CD4-positive, CD25-positive, alpha-beta regulatory T cell (primary cell): ENCODE measurements around the gene CMTR1. TPM values are rescaled to one million over a fixed set of nuclear protein-coding genes. Genes with fewer than 3 reads are reported as not detected.
"Not testable (repeated sequence)": the region's sequence is repeated elsewhere in the genome, so short reads cannot be mapped to it uniquely, and the experiment has no call there.

Experiments used
- ATAC-seq, 2 donors: fragments of 150-1000 bp; cut with Tn5 transposase; one replicate each; pipeline ENCODE4 v1.10.0; 2021; ENCODE audit warnings: low read depth in 2 of 2, moderate number of reproducible peaks in 2 of 2, moderate library complexity in 1 of 2
- DNase-seq, 3 donors: peaks; one replicate each; pipeline versions ENCODE4 v3.0.0 to v3.0.0-alpha.2; 2012 to 2022; ENCODE audit warnings: mixed read lengths in 1 of 3
- H3K27ac ChIP-seq: one replicate; pipeline ENCODE4 v1.7.0; 2013; ENCODE audit warnings: mild to moderate bottlenecking, low read length; ENCODE audit not compliant: insufficient read depth, poor library complexity, severe bottlenecking
- H3K27me3 ChIP-seq: one replicate; pipeline ENCODE4 v1.7.0; 2013; ENCODE audit warnings: low read length; ENCODE audit not compliant: control insufficient read depth, insufficient read depth
- H3K36me3 ChIP-seq: one replicate; pipeline ENCODE4 v1.7.0; 2013; ENCODE audit warnings: mild to moderate bottlenecking, low read length, moderate library complexity; ENCODE audit not compliant: control insufficient read depth, insufficient read depth
- H3K4me1 ChIP-seq: 2 replicates; pipeline ENCODE4 v1.7.0; 2013; ENCODE audit warnings: mild to moderate bottlenecking, low read length; ENCODE audit not compliant: insufficient read depth, control insufficient read depth, poor library complexity, severe bottlenecking
- H3K4me3 ChIP-seq: one replicate; pipeline ENCODE4 v1.7.0; 2013; ENCODE audit warnings: low read depth, mild to moderate bottlenecking, low read length, moderate library complexity
- H3K9me3 ChIP-seq, 2 experiments: 1 replicate in 1 of 2; 2 replicates in 1 of 2; pipeline ENCODE4 v1.7.0; 2013; ENCODE audit warnings: low read length in 2 of 2, mild to moderate bottlenecking in 1 of 2, moderate library complexity in 1 of 2; ENCODE audit not compliant: control insufficient read depth in 2 of 2
- H3K27ac Mint-ChIP-seq, 3 donors: one replicate each; pipeline ENCODE4 v1.8.0; 2020 to 2022; ENCODE audit warnings: mild to moderate bottlenecking in 3 of 3, mixed read lengths in 3 of 3, moderate library complexity in 2 of 3
- H3K27me3 Mint-ChIP-seq: one replicate; pipeline ENCODE4 v1.8.0; 2022; ENCODE audit warnings: mild to moderate bottlenecking, mixed read lengths
- H3K36me3 Mint-ChIP-seq: one replicate; pipeline ENCODE4 v1.8.0; 2020; ENCODE audit warnings: mixed read lengths
- H3K4me1 Mint-ChIP-seq, 4 donors: one replicate each; pipeline ENCODE4 v1.8.0; 2020 to 2022; ENCODE audit warnings: mixed read lengths in 4 of 4, mild to moderate bottlenecking in 1 of 4
- H3K4me3 Mint-ChIP-seq, 4 donors: one replicate each; pipeline ENCODE4 v1.8.0; 2020 to 2022; ENCODE audit warnings: mild to moderate bottlenecking in 4 of 4, mixed read lengths in 4 of 4, moderate library complexity in 3 of 4
- H3K9me3 Mint-ChIP-seq, 7 donors: one replicate each; pipeline ENCODE4 v1.8.0; 2020 to 2022; ENCODE audit warnings: mixed read lengths in 7 of 7, mild to moderate bottlenecking in 3 of 7, moderate library complexity in 2 of 7
- polyA plus RNA-seq, 4 donors: library from polyadenylated mRNA; unstranded; fragments of 300-500 nt; fragmentation: Illumina TruSeq; gene quantifications; one replicate each; pipeline ENCODE4 v1.2.3, GENCODE V29; 2021
- total RNA-seq: library from RNA; stranded (reverse); gene quantifications from one replicate; pipeline ENCODE4 v1.2.3, GENCODE V29; 2022

Gene CMTR1
- total and polyA plus RNA-seq, 5 donors from 2014 or later: 27.8 to 91.2 (median 29.4) TPM

DNA sequence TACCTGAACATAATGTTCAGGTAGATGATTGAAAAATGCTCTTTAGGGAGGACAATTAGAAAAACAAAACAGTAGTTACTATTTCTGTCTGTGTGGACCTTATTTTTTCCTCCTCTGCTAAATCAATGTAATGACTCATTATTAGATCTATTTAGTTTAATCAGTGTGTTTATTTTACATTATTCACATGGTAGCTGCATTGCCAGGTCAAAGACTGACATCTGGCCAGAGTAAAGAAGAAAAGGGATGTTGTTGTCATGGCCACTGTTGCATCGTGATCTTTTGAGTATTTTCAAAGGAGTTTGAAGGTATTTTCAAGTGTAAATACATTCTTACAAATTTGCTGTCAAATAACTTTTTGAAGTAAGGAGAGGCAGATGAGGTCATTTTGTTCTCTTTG lies 5.9 kb downstream of the CMTR1 start:
- ATAC-seq: no peak
- Histone ChIP-seq H3K4me3 (no peak overlapping the region), H3K27me3 (no peaks in the 10 kb centered on the region), H3K4me1 (peaks cover 26% of the 10 kb centered on the region), H3K27ac (no peak overlapping the region), H3K36me3 (peaks cover 54% of the 10 kb centered on the region), H3K9me3 (no peaks in the 10 kb centered on the region)
- Mint-ChIP-seq H3K36me3 (peaks cover 35% of the 10 kb centered on the region), H3K27ac (no peak overlapping the region), H3K4me1 (peaks cover 26 to 75% (median 54%) of the 10 kb centered on the region in 4 donors), H3K9me3 (no peaks in the 10 kb centered on the region), H3K27me3 (peaks cover 1% of the 10 kb centered on the region), H3K4me3 (peak overlapping the region in 1 of 4 donors; percentile 51)
- no peak for DNase-seq

DNA sequence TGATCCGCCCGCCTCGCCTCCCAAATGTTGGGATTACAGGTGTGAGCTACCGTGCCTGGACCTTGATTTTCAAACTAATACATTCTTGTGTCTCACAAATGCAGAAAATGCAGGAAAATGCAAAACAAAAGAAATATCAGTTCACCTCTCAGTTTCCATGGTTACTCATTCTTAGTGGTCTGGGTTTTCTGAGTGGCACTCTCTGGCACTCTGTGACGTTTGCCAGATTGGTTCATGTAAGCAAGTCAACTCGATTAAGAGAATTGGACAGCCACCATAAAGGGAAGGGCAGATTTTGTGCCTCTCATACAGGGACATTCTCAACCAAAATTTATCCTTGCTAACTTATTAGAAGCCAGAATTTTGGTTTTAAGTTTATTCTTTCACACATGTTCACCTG lies 8.6 kb downstream of the CMTR1 start:
- no peak overlapping the region for H3K4me3 ChIP-seq
- H3K27ac Mint-ChIP-seq: peak overlapping the region; percentile 51 to 95 (median 91)
- peaks cover 43% of the 10 kb centered on the region for H3K36me3 Mint-ChIP-seq
- H3K9me3 ChIP-seq: no peaks in the 10 kb centered on the region
- H3K4me1 ChIP-seq: peaks cover 10% of the 10 kb centered on the region
- peaks cover 24 to 62% (median 46%) of the 10 kb centered on the region in 4 donors for H3K4me1 Mint-ChIP-seq
- H3K4me3 Mint-ChIP-seq: peak overlapping the region in 1 of 4 donors; percentile 73
- H3K36me3 ChIP-seq: peaks cover 66% of the 10 kb centered on the region
- ATAC-seq (no peak), DNase-seq (no peak)
- no peaks in the 10 kb centered on the region for H3K27me3 ChIP-seq
- no peaks in the 10 kb centered on the region for H3K9me3 Mint-ChIP-seq
- no peaks in the 10 kb centered on the region for H3K27me3 Mint-ChIP-seq
- peak overlapping the region; percentile 71 for H3K27ac ChIP-seq

DNA sequence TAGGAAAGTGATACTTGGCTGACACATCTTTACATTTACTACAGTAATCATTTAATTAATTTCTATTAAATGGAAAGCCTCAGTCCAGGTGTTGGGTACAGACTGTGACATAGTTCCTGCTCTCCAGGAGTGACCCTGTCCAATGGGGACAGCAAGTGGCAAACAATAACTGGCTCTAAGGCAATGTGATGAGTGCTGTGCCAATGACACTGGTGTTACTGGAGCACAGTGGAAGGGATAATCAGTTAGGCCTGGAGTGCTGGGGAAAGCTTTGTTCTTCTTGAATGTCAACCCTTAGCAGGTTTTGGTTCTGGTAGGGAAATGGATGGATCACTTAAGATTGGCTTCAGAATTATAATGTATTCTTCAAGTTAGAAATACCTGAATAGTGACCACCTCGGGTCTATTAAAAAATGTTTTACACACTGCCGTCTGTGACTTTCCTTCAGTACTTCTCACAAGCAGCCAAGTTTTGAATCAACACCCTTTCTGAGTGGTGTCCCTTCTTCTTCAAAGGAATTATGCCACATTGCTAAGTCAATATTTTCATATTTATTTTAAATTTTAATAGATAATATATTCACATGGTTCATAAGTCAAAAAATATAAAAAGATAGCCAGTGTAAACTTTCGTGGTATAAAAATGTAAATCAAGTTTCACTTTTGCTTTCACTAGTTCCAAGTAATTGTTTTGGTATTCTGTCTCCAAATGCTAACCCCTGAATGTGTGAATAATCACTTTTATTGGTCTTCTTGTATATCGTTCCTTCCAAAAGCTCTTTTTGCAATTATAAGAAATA lies 9.6 kb downstream of the CMTR1 start:
- ATAC-seq: peak; percentile 12 to 60

DNA sequence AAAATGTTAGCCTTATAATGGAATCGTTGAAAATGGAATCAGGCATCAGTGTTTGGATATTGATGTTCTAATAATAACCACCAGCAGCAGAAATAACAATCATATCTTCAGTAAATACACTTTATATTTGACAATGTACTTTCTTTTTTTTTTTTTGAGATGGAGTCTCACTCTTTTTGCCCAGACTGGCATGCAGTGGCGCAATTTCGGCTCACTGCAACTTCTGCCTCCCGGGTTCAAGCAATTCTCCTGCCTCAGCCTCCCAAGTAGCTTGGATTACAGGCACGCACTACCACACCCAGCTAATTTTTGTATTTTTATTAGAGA lies 10.2 kb downstream of the CMTR1 start:
- H3K9me3 ChIP-seq, ATAC-seq, H3K27me3 ChIP-seq, H3K27me3 Mint-ChIP-seq, DNase-seq, H3K9me3 Mint-ChIP-seq, H3K4me1 ChIP-seq: not testable (repeated sequence)
- peaks cover 24 to 50% (median 38%) of the 10 kb centered on the region in 4 donors for H3K4me1 Mint-ChIP-seq
- H3K36me3 ChIP-seq: peaks cover 66% of the 10 kb centered on the region
- peak overlapping the region; percentile 80 for H3K4me3 ChIP-seq
- peak overlapping the region; percentile 71 for H3K27ac ChIP-seq
- peak overlapping the region; percentile 73 to 92 (median 90) for H3K4me3 Mint-ChIP-seq
- peak overlapping the region; percentile 95 for H3K27ac Mint-ChIP-seq
- peaks cover 37% of the 10 kb centered on the region for H3K36me3 Mint-ChIP-seq

More for the DNA sequence above, 9.6 kb downstream of the CMTR1 start:
- peak overlapping the region; percentile 80 for H3K4me3 ChIP-seq
- peak in 2 of 3 donors; percentile 20 to 55 for DNase-seq
- no peaks in the 10 kb centered on the region for H3K27me3 Mint-ChIP-seq
- peaks cover 24 to 54% (median 43%) of the 10 kb centered on the region in 4 donors for H3K4me1 Mint-ChIP-seq
- H3K4me3 Mint-ChIP-seq: peak overlapping the region; percentile 73 to 92 (median 90)
- no peaks in the 10 kb centered on the region for H3K27me3 ChIP-seq
- peak overlapping the region; percentile 71 for H3K27ac ChIP-seq
- peaks cover 68% of the 10 kb centered on the region for H3K36me3 ChIP-seq
- H3K9me3 ChIP-seq: no peaks in the 10 kb centered on the region
- H3K36me3 Mint-ChIP-seq: peaks cover 42% of the 10 kb centered on the region
- H3K27ac Mint-ChIP-seq: peak overlapping the region; percentile 95
- H3K4me1 ChIP-seq: peaks cover 10% of the 10 kb centered on the region
- H3K9me3 Mint-ChIP-seq: no peaks in the 10 kb centered on the region

DNA sequence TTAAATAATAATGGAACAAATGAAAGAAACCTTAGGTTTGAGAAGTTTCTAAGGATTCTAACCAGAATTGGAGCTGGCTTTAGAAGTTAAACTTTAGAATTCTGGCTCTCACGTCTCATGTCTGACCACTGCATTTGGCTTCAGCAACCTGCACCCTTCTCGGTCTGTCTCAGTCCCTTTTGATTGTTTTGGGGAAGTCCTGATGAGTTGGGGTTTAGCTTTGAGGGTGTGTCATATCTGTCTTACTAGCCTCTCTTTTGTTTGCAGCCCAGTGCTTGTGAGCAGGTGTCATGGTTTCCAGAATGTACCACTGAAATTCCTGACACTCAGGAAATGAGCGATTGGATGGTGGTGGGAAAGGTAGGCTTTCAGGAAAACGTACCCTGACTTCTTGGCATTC lies 17.0 kb downstream of the CMTR1 start:
- H3K9me3 ChIP-seq: no peaks in the 10 kb centered on the region
- Mint-ChIP-seq H3K27ac (peak overlapping the region in 2 of 3 donors; percentile 54 to 71), H3K36me3 (peaks cover 47% of the 10 kb centered on the region), H3K27me3 (no peaks in the 10 kb centered on the region), H3K4me3 (no peak overlapping the region), H3K9me3 (no peaks in the 10 kb centered on the region), H3K4me1 (peaks cover 2 to 16% (median 11%) of the 10 kb centered on the region in 4 donors)
- DNase-seq (no peak), ATAC-seq (no peak)
- H3K36me3 ChIP-seq: peaks cover 96% of the 10 kb centered on the region
- no peak overlapping the region for H3K4me3 ChIP-seq
- H3K27me3 ChIP-seq: no peaks in the 10 kb centered on the region
- H3K27ac ChIP-seq: no peak overlapping the region
- no peaks in the 10 kb centered on the region for H3K4me1 ChIP-seq

DNA sequence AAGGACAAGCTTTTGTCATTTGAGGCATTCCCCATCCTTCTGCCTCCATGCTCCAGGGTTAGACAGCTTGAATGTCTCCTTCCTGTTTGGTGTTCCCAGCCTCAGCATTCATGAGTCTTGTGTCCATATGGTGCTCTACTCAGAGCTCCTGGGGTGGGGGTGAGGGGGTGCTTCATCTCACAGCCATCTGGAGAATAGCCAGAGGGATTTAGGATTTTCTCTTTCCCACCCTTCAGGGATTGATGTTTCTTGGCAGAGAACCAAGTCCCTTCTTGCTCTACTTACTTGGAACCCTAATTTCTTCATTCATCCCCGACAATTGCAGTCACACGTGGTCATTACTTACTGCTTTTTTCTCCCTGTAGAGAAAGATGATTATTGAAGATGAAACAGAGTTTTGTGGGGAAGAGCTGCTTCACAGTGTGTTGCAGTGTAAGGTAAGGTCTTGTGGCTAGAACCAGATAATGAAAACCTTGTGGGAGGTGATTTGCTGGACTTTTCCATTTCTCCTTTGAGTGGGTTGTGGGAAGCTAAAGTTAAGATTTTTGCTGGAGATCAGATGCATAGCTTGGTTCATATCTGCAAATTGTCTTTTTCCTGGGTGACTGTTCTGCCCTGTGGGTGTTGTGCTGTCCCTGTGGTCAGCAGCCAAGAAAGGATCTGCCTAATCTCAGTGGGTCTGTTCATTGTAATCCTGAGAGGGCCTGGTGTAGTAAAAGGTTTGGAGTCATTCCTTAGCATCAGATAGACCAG lies 18.6 kb downstream of the CMTR1 start:
- H3K9me3 ChIP-seq: no peaks in the 10 kb centered on the region
- ATAC-seq (no peak), DNase-seq (no peak)
- H3K9me3 Mint-ChIP-seq: no peaks in the 10 kb centered on the region
- H3K27ac Mint-ChIP-seq: peak overlapping the region in 1 of 3 donors; percentile 66
- H3K27ac ChIP-seq: no peak overlapping the region
- H3K27me3 ChIP-seq: no peaks in the 10 kb centered on the region
- no peaks in the 10 kb centered on the region for H3K4me1 ChIP-seq
- H3K36me3 ChIP-seq: peaks cover 96% of the 10 kb centered on the region
- no peak overlapping the region for H3K4me3 ChIP-seq
- no peaks in the 10 kb centered on the region for H3K27me3 Mint-ChIP-seq
- peaks cover 0 to 12% (median 10%) of the 10 kb centered on the region in 4 donors for H3K4me1 Mint-ChIP-seq
- no peak overlapping the region for H3K4me3 Mint-ChIP-seq
- H3K36me3 Mint-ChIP-seq: peaks cover 50% of the 10 kb centered on the region

DNA sequence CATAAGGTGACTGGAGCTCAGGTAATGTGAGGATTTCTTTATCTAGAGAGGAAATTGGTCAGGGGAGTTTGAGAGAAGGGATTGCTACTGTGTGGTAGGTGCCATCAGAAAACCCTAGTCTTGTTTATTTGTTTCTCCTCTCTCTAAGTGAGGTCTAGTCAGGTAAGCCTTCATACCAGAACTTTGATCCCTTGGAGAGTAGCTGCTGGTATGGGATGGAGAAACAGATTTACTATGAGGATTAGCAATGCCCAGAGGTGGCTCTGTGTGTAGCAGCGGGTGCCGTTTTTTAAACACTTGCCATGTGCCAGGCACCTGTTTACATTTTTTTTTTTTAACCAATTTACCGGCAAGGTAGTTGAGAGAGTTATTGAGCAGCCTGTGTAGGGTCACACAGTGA lies 19.5 kb downstream of the CMTR1 start:
- Mint-ChIP-seq H3K4me3 (no peak overlapping the region), H3K27ac (peak overlapping the region in 1 of 3 donors; percentile 66)

More for the DNA sequence above, 19.5 kb downstream of the CMTR1 start:
- Histone ChIP-seq H3K4me1 (no peaks in the 10 kb centered on the region), H3K36me3 (peaks cover 95% of the 10 kb centered on the region), H3K27me3 (no peaks in the 10 kb centered on the region), H3K27ac (no peak overlapping the region), H3K4me3 (no peak overlapping the region), H3K9me3 (no peaks in the 10 kb centered on the region)
- ATAC-seq (no peak), DNase-seq (no peak)
- H3K27me3 Mint-ChIP-seq: no peaks in the 10 kb centered on the region
- peaks cover 52% of the 10 kb centered on the region for H3K36me3 Mint-ChIP-seq
- H3K4me1 Mint-ChIP-seq: peaks cover 0 to 12% (median 10%) of the 10 kb centered on the region in 4 donors
- H3K9me3 Mint-ChIP-seq: no peaks in the 10 kb centered on the region
